Measurements from ENCODE around the gene ANXA11.
"Not testable (repeated sequence)": the region's sequence is repeated elsewhere in the genome, so short reads cannot be mapped to it uniquely, and the experiment has no call there.

GRCh38 chr10:80244371-80244770 lies 39.0 kb upstream of the ANXA11 start:
- TF ChIP-seq CTCF, POLR2AphosphoS5, EP300, POLR2A (IDR thresholded peaks at IDR 0.05): not testable (repeated sequence)
